H9 (cell line): ENCODE results near the gene CAMK1G. TPM values are rescaled to one million over a fixed set of nuclear protein-coding genes. Genes with fewer than 3 reads are reported as not detected.

Source experiments
- DNase-seq: peaks from one replicate; pipeline ENCODE4 v3.0.0-alpha.2; 2017
- H2AFZ ChIP-seq: one replicate; pipeline ENCODE4 v1.6.1; 2013; ENCODE audit warnings: mild to moderate bottlenecking, low read length, control low read depth, moderate library complexity
- H2AK5ac ChIP-seq: 2 replicates; pipeline ENCODE4 v1.6.1; 2013; ENCODE audit warnings: low read length, control low read depth, mixed read lengths; ENCODE audit not compliant: insufficient read length
- H2BK120ac ChIP-seq: one replicate; pipeline ENCODE4 v1.6.1; 2013; ENCODE audit warnings: low read depth, mild to moderate bottlenecking, low read length, control low read depth, inconsistent platforms; ENCODE audit not compliant: poor library complexity, severe bottlenecking
- H2BK12ac ChIP-seq: 2 replicates; pipeline ENCODE4 v1.6.1; 2013; ENCODE audit warnings: low read length, control low read depth, mixed read lengths, low read depth; ENCODE audit not compliant: insufficient read length
- H2BK15ac ChIP-seq: 2 replicates; pipeline ENCODE4 v1.6.1; 2013; ENCODE audit warnings: low read depth, low read length, control low read depth
- H2BK20ac ChIP-seq: one replicate; pipeline ENCODE4 v1.6.1; 2013; ENCODE audit warnings: low read depth, mild to moderate bottlenecking, low read length, control low read depth, inconsistent platforms; ENCODE audit not compliant: poor library complexity, severe bottlenecking
- H2BK5ac ChIP-seq: 2 replicates; pipeline ENCODE4 v1.6.1; 2013; ENCODE audit warnings: low read length, control low read depth, mixed read lengths; ENCODE audit not compliant: insufficient read length
- H3K14ac ChIP-seq: 2 replicates; pipeline ENCODE4 v1.6.1; 2013; ENCODE audit warnings: low read length, control low read depth; ENCODE audit not compliant: insufficient read depth
- H3K18ac ChIP-seq: 2 replicates; pipeline ENCODE4 v1.6.1; 2013; ENCODE audit warnings: low read depth, mild to moderate bottlenecking, mixed read lengths, low read length, control low read depth; ENCODE audit not compliant: insufficient read length
- H3K23ac ChIP-seq: 2 replicates; pipeline ENCODE4 v1.6.1; 2013; ENCODE audit warnings: low read length, control low read depth, mixed read lengths, low read depth; ENCODE audit not compliant: insufficient read length
- H3K23me2 ChIP-seq: 2 replicates; pipeline ENCODE4 v1.6.1; 2013; ENCODE audit warnings: low read depth, mild to moderate bottlenecking, mixed read lengths, low read length, control low read depth; ENCODE audit not compliant: insufficient read length, poor library complexity, severe bottlenecking
- H3K27ac ChIP-seq: 2 replicates; pipeline ENCODE4 v1.5.1; 2013; ENCODE audit warnings: low read length, control low read depth, mixed read lengths, low read depth; ENCODE audit not compliant: insufficient read length
- H3K27me3 ChIP-seq: 2 replicates; pipeline ENCODE4 v1.6.1; 2013; ENCODE audit warnings: low read length, control low read depth, inconsistent platforms; ENCODE audit not compliant: insufficient read depth
- H3K4ac ChIP-seq: 2 replicates; pipeline ENCODE4 v1.6.1; 2013; ENCODE audit warnings: low read depth, mild to moderate bottlenecking, control low read depth, inconsistent platforms, low read length, moderate library complexity
- H3K4me1 ChIP-seq: 2 replicates; pipeline ENCODE4 v1.6.1; 2013; ENCODE audit warnings: low read length, control low read depth, inconsistent platforms; ENCODE audit not compliant: insufficient read depth
- H3K4me2 ChIP-seq: 2 replicates; pipeline ENCODE4 v1.6.1; 2013; ENCODE audit warnings: low read length, control low read depth, mixed read lengths; ENCODE audit not compliant: insufficient read length, insufficient read depth
- H3K56ac ChIP-seq: 2 replicates; pipeline ENCODE4 v1.6.1; 2013; ENCODE audit warnings: low read depth, mild to moderate bottlenecking, mixed read lengths, low read length, control low read depth; ENCODE audit not compliant: insufficient read length
- H3K79me1 ChIP-seq: 2 replicates; pipeline ENCODE4 v1.6.1; 2013; ENCODE audit warnings: low read depth, mild to moderate bottlenecking, moderate library complexity, low read length, control low read depth, inconsistent platforms; ENCODE audit not compliant: insufficient read depth, poor library complexity, severe bottlenecking
- H3K79me2 ChIP-seq: 2 replicates; pipeline ENCODE4 v1.6.1; 2013; ENCODE audit warnings: low read length, control low read depth, inconsistent platforms; ENCODE audit not compliant: insufficient read depth
- H3K9ac ChIP-seq: 2 replicates; pipeline ENCODE4 v1.6.1; 2013; ENCODE audit warnings: low read length, control low read depth, mixed read lengths; ENCODE audit not compliant: insufficient read length; ENCODE audit errors: extremely low read depth
- H3K9me3 ChIP-seq: one replicate; pipeline ENCODE4 v1.6.1; 2013; ENCODE audit warnings: low read depth, low read length, inconsistent platforms; ENCODE audit not compliant: control insufficient read depth
- H3T11ph ChIP-seq: one replicate; pipeline ENCODE4 v1.6.1; 2013; ENCODE audit warnings: mild to moderate bottlenecking, low read length, control low read depth, inconsistent platforms
- H4K20me1 ChIP-seq: one replicate; pipeline ENCODE4 v1.6.1; 2013; ENCODE audit not compliant: control insufficient read depth, insufficient read length, insufficient read depth
- H4K5ac ChIP-seq: 2 replicates; pipeline ENCODE4 v1.6.1; 2013; ENCODE audit warnings: low read depth, mild to moderate bottlenecking, mixed read lengths, low read length, control low read depth; ENCODE audit not compliant: insufficient read length
- H4K8ac ChIP-seq: replicated peaks from 2 replicates; pipeline ENCODE4 v1.6.1; 2013; ENCODE audit warnings: low read length, control low read depth, mixed read lengths, low read depth; ENCODE audit not compliant: insufficient read length
- H4K91ac ChIP-seq: 2 replicates; pipeline ENCODE4 v1.6.1; 2013; ENCODE audit warnings: low read depth, mild to moderate bottlenecking, moderate library complexity, mixed read lengths, low read length, control low read depth; ENCODE audit not compliant: insufficient read length
- H3K27ac Mint-ChIP-seq, 3 experiments: 2 replicates in 2 of 3; 3 replicates in 1 of 3; pipeline ENCODE4 v1.8.0; 2020 to 2021; ENCODE audit warnings: mixed read lengths in 3 of 3, mild to moderate bottlenecking in 1 of 3, moderate library complexity in 1 of 3
- H3K27me3 Mint-ChIP-seq: 2 replicates; pipeline ENCODE4 v1.8.0; 2021; ENCODE audit warnings: low read depth, mild to moderate bottlenecking, moderate library complexity, mixed read lengths
- H3K36me3 Mint-ChIP-seq, 3 experiments: 2 replicates in 2 of 3; 3 replicates in 1 of 3; pipeline ENCODE4 v1.8.0; 2020 to 2021; ENCODE audit warnings: low read depth in 3 of 3, mixed read lengths in 3 of 3; ENCODE audit not compliant: insufficient read depth in 1 of 3
- H3K4me1 Mint-ChIP-seq, 2 experiments: 2 replicates each; pipeline ENCODE4 v1.8.0; 2020; ENCODE audit warnings: mixed read lengths in 2 of 2
- H3K4me3 Mint-ChIP-seq, 2 experiments: 2 replicates in 1 of 2; 3 replicates in 1 of 2; pipeline ENCODE4 v1.8.0; 2020 to 2021; ENCODE audit warnings: mild to moderate bottlenecking in 2 of 2, mixed read lengths in 2 of 2, moderate library complexity in 1 of 2
- H3K9me3 Mint-ChIP-seq, 2 experiments: 2 replicates in 1 of 2; 3 replicates in 1 of 2; pipeline ENCODE4 v1.8.0; 2020; ENCODE audit warnings: mild to moderate bottlenecking in 2 of 2, mixed read lengths in 2 of 2, moderate library complexity in 1 of 2
- CTCF ChIP-seq: fragments of 200-600 bp; sonication (generic); conservative IDR thresholded peaks from 3 replicates; pipeline ENCODE4 v1.8.0; 2021; ENCODE audit warnings: antibody characterized with exemption, mild to moderate bottlenecking
- WGBS: extraction: QIAGEN DNeasy Blood & Tissue Kit; methylation state at CpG from one replicate; pipeline ENCODE4 v1.1.7; 2013; ENCODE audit warnings: missing lambda C conversion rate, low lambda C conversion rate, mixed read lengths; ENCODE audit not compliant: insufficient read length; ENCODE audit errors: extremely low coverage; 5-methylcytosine and 5-hydroxymethylcytosine counted together
- total RNA-seq: library from RNA; stranded (reverse); gene quantifications from 2 replicates; pipeline ENCODE4 v1.2.1, GENCODE V29; 2021

Gene CAMK1G
- total RNA-seq, 1 experiment from 2014 or later = 0.28 TPM

GRCh38 chr1:209585197-209585596 is 1.7 kb downstream of the CAMK1G start:
- Mint-ChIP-seq H3K9me3 (peaks cover 2 to 3% of the 10 kb centered on the region in 2 experiments; a peak in 2 of 5 replicates), H3K27ac (no peak overlapping the region), H3K36me3 (no peaks in the 10 kb centered on the region), H3K4me3 (no peak overlapping the region), H3K27me3 (peaks cover 18% of the 10 kb centered on the region), H3K4me1 (peaks cover 9 to 17% of the 10 kb centered on the region in 2 experiments)
- Histone ChIP-seq H2BK120ac (no peak overlapping the region), H4K5ac (no peak overlapping the region), H3K4me2 (peak overlapping the region; percentile 40), H3K23ac (no peak overlapping the region), H2AK5ac (no peak overlapping the region), H3K79me2 (no peaks in the 10 kb centered on the region), H3K27me3 (peaks cover 4% of the 10 kb centered on the region; the same call in 1 of the 2 replicates), H4K8ac (no peak overlapping the region), H2BK15ac (no peak overlapping the region), H4K91ac (no peak overlapping the region), H3K4me1 (no peaks in the 10 kb centered on the region), H3K14ac (no peak overlapping the region), H3K23me2 (no peaks in the 10 kb centered on the region), H2BK20ac (no peak overlapping the region), H2AFZ (no peak overlapping the region), H3K9me3 (no peaks in the 10 kb centered on the region), H3K27ac (no peak overlapping the region), H2BK12ac (no peak overlapping the region), H3K9ac (no peak overlapping the region), H3K79me1 (no peaks in the 10 kb centered on the region), H2BK5ac (no peak overlapping the region), H3K56ac (no peak overlapping the region), H3K18ac (no peak overlapping the region), H3T11ph (no peak overlapping the region), H4K20me1 (no peaks in the 10 kb centered on the region), H3K4ac (no peak overlapping the region)
- no CpG with 5 or more reads among the region's 5 CpGs for WGBS
- no peak for TF ChIP-seq CTCF
- DNase-seq = no peak
